GM12878 (cell line): ENCODE results near the gene FAM237B. TPM values are rescaled to one million over a fixed set of nuclear protein-coding genes. Genes with fewer than 3 reads are reported as not detected.

Experiments used
- ATAC-seq: fragments of 200-7000 bp; cut with Tn5 transposase; 3 replicates; pipeline ENCODE4 v1.9.1; 2020; ENCODE audit warnings: mild to moderate bottlenecking, moderate library complexity
- BruUV-seq: library from RNA; stranded (reverse); fragments of 400-500 nt; replicated peaks from 2 replicates; lab custom pipeline; 2021; lab: Mats Ljungman, UMichigan
- CTCF ChIA-PET: fragments of 300-600 bp; sonication (Branson Sonifier 250); formaldehyde crosslinking; extraction: SDS; loops from one replicate; lab custom pipeline; 2021; ENCODE audit warnings: inconsistent platforms; lab: Yijun Ruan, JAX
- POLR2A ChIA-PET: fragments of 350-600 bp; formaldehyde crosslinking; extraction: SDS; loops from one replicate; lab custom pipeline; 2021; ENCODE audit warnings: inconsistent platforms; lab: Charles Lee
- RAD21 ChIA-PET: fragments of 300-600 bp; sonication (Branson Sonifier 250); formaldehyde crosslinking; loops from one replicate; lab custom pipeline; 2023; ENCODE audit warnings: antibody characterized with exemption; ENCODE audit not compliant: unreplicated experiment; lab: Charles Lee
- SMC1A ChIA-PET: fragments of 300-600 bp; sonication (Branson Sonifier 250); formaldehyde crosslinking; loops from one replicate; lab custom pipeline; 2023; ENCODE audit not compliant: unreplicated experiment, uncharacterized antibody; lab: Charles Lee
- DNase-seq: peaks from one replicate; pipeline ENCODE4 v3.0.0-alpha.2; 2011; ENCODE audit warnings: low read depth, low spot score
- FAIRE-seq: peaks from 3 replicates; lab custom pipeline; 2011; peaks lifted over from hg19 to GRCh38; lab: Jason Lieb, UNC
- H2AFZ ChIP-seq: 2 replicates; pipeline ENCODE4 v1.6.0; 2011; ENCODE audit warnings: low read depth, low read length, control low read depth; ENCODE audit not compliant: control insufficient read depth
- H3K27ac ChIP-seq: 2 replicates; pipeline ENCODE4 v1.5.1; 2011; ENCODE audit warnings: control low read depth; ENCODE audit not compliant: control insufficient read depth, insufficient read depth
- H3K27me3 ChIP-seq, 2 experiments: replicated peaks in 1 of 2; 2 replicates each; pipeline versions ENCODE4 v1.6.0 to v1.6.1; 2011; ENCODE audit warnings: low read length in 1 of 2; ENCODE audit not compliant: control insufficient read depth in 2 of 2, insufficient read depth in 2 of 2
- H3K36me3 ChIP-seq, 2 experiments: 2 replicates each; pipeline ENCODE4 v1.5.1; 2011; ENCODE audit warnings: low read length in 1 of 2; ENCODE audit not compliant: control insufficient read depth in 2 of 2, insufficient read depth in 2 of 2
- H3K4me1 ChIP-seq: 2 replicates; pipeline ENCODE4 v1.6.1; 2011; ENCODE audit warnings: mild to moderate bottlenecking, low read length, moderate library complexity, mixed read lengths; ENCODE audit not compliant: control insufficient read depth, insufficient read depth
- H3K4me2 ChIP-seq: 2 replicates; pipeline ENCODE4 v1.6.0; 2011; ENCODE audit warnings: control low read depth; ENCODE audit not compliant: control insufficient read depth, insufficient read depth
- H3K4me3 ChIP-seq: fragments of 200-600 bp; sonication (generic); 2 replicates; pipeline ENCODE4 v1.5.1; 2016
- H3K79me2 ChIP-seq: 2 replicates; pipeline ENCODE4 v1.6.0; 2011; ENCODE audit warnings: low read length; ENCODE audit not compliant: control insufficient read depth, insufficient read depth
- H3K9ac ChIP-seq: 2 replicates; pipeline ENCODE4 v1.8.0; 2011; ENCODE audit warnings: low read length, control low read depth, mixed read lengths; ENCODE audit not compliant: control insufficient read depth, insufficient read depth
- H3K9me3 ChIP-seq: replicated peaks from 3 replicates; pipeline ENCODE4 v1.5.1; 2011; ENCODE audit warnings: mild to moderate bottlenecking, low read length; ENCODE audit not compliant: control insufficient read depth, insufficient read depth
- H4K20me1 ChIP-seq: 2 replicates; pipeline ENCODE4 v1.6.0; 2011; ENCODE audit not compliant: control insufficient read depth, insufficient read depth
- BCLAF1 ChIP-seq: fragments of 450-650 bp; IDR thresholded peaks from 2 replicates; pipeline ENCODE4 v1.6.1; 2017; ENCODE audit warnings: antibody characterized with exemption, mild to moderate bottlenecking, moderate library complexity
- JUNB ChIP-seq: IDR thresholded peaks from 2 replicates; pipeline ENCODE4 v1.6.1; 2016; ENCODE audit warnings: antibody characterized with exemption, mild to moderate bottlenecking
- MTA2 ChIP-seq: fragments of 450-650 bp; IDR thresholded peaks from 2 replicates; pipeline ENCODE4 v1.6.1; 2016; ENCODE audit warnings: low read depth, mild to moderate bottlenecking, moderate library complexity
- NFIC ChIP-seq: IDR thresholded peaks from 2 replicates; pipeline ENCODE4 v1.6.1; 2012; ENCODE audit warnings: low read depth, mild to moderate bottlenecking, inconsistent platforms, low read length, moderate library complexity
- RCOR1 ChIP-seq: conservative IDR thresholded peaks from 2 replicates; pipeline ENCODE4 v1.6.1; 2012; ENCODE audit warnings: low read depth, low read length, improper control_type of control experiment
- ZNF622 ChIP-seq: fragments of 450-650 bp; IDR thresholded peaks from 2 replicates; pipeline ENCODE4 v1.6.1; 2017; ENCODE audit warnings: mild to moderate bottlenecking, inconsistent platforms
- WGBS: methylation state at CpG from one replicate; pipeline ENCODE4 v1.1.6; 2016; ENCODE audit warnings: low lambda C conversion rate; ENCODE audit not compliant: insufficient replicate concordance, insufficient coverage; ENCODE audit errors: missing lambda C conversion rate; 5-methylcytosine and 5-hydroxymethylcytosine counted together
- in situ Hi-C: fragments of 300-500 bp; cut with MboI; formaldehyde crosslinking; loops from 9 replicates; pipeline ENCODE4 v1.14.3; 2018; ENCODE audit warnings: mixed read lengths
- intact Hi-C: fragments of 100-400 bp; cut with micrococcal nuclease; formaldehyde crosslinking; loops from one replicate; pipeline ENCODE4 v1.14.2; 2022; ENCODE audit not compliant: unreplicated experiment
- polyA plus RNA-seq, 11 experiments: library from polyadenylated mRNA; depleted of rRNA in 4 of 11; unstranded in 6 of 11; stranded (reverse) in 5 of 11; fragments of >200 nt; fragmentation: Nextera tagmentation in 4 of 11; fragmentation: Illumina TruSeq in 1 of 11; extraction: Ambion mirVana in 4 of 11; extraction: Trizol in 1 of 11; gene quantifications; 1 replicate in 1 of 11; 2 replicates in 10 of 11; pipeline versions ENCODE4 v1.2.1 to v1.2.3, GENCODE V29; 2011 to 2016; ENCODE audit warnings: inconsistent platforms in 2 of 11, missing spikeins in 2 of 11, low read depth in 1 of 11
- total RNA-seq, 4 experiments: library from RNA; depleted of rRNA in 3 of 4; stranded (reverse); fragments of >200 nt in 3 of 4; fragmentation: Illumina TruSeq in 1 of 4; extraction: Trizol in 1 of 4; gene quantifications; 2 replicates each; pipeline versions ENCODE4 v1.2.1 to v1.2.3, GENCODE V29; 2013 to 2021

The FAM237B gene
- total and polyA plus RNA-seq, 10 of the 15 experiments (the other 5 are each of a cell fraction or from before 2014, with no cell fraction given), result not detected

- ChIA-PET SMC1A (interaction anchor here (0.8 to 3.6 kb wide), 9 partner anchors 8 to 52 kb away, joined by 3 to 16 read pairs (median 7); no protein-coding TSS in a partner anchor), CTCF (interaction anchor here (1.2 to 2.8 kb wide), 4 partner anchors 15 to 151 kb away, joined by 3 to 10 read pairs (median 9); no protein-coding TSS in a partner anchor), POLR2A (no interaction called here), RAD21 (interaction anchor here (1.2 to 1.4 kb wide), 3 partner anchors 8 to 21 kb away, joined by 3 to 4 read pairs (median 3); no protein-coding TSS in a partner anchor)
- H4K20me1 ChIP-seq, result no peaks in the 10 kb centered on the region
- DNase-seq (no peak), FAIRE-seq (no peak), ATAC-seq (no peak)
- H3K4me1 ChIP-seq, result no peaks in the 10 kb centered on the region
- BruUV-seq, result no TSS peak
- 10% methylated on average over 5 of the region's 5 CpGs for WGBS
- H3K27ac ChIP-seq, result no peak overlapping the region
- no peak overlapping the region for H2AFZ ChIP-seq
- intact Hi-C loops, result no loop called here
- no peaks in the 10 kb centered on the region for H3K27me3 ChIP-seq
- H3K4me2 ChIP-seq, result no peak overlapping the region
- H3K36me3 ChIP-seq, result no peaks in the 10 kb centered on the region
- no peak overlapping the region for H3K4me3 ChIP-seq
- no peak overlapping the region for H3K9ac ChIP-seq
- TF ChIP-seq RCOR1 (no peak), ZNF622 (no peak), NFIC (no peak), JUNB (no peak), MTA2 (no peak), BCLAF1 (no peak)
- H3K79me2 ChIP-seq, result no peaks in the 10 kb centered on the region
- no peaks in the 10 kb centered on the region for H3K9me3 ChIP-seq
- in situ Hi-C loops, result no loop called here
Observed at GRCh38 chr7:90276033-90276728, 44.9 kb downstream of the FAM237B start.
